ENCODE data around the gene VPS26C. TPM values are rescaled to one million over a fixed set of nuclear protein-coding genes. Genes with fewer than 3 reads are reported as not detected.

Gene VPS26C
- total RNA-seq, 1 donor: 76.6 TPM

GRCh38 chr21:37196847-37197246, 70.3 kb downstream of the VPS26C start:
- H3K4me3 ChIP-seq (ENCODE audit: low read depth, low read length): no peak overlapping the region
- no peak for TF ChIP-seq CTCF (IDR thresholded peaks at IDR 0.05; ENCODE audit: insufficient read depth, low read length)
- no peak for DNase-seq (ENCODE audit: low read depth)

GRCh38 chr21:37195610-37196009, 71.5 kb downstream of the VPS26C start:
- no peak for TF ChIP-seq CTCF (IDR thresholded peaks at IDR 0.05; ENCODE audit: insufficient read depth, low read length)
- DNase-seq (ENCODE audit: low read depth): no peak
- no peak overlapping the region for H3K4me3 ChIP-seq (ENCODE audit: low read depth, low read length)

- no peak for TF ChIP-seq CTCF (IDR thresholded peaks at IDR 0.05; ENCODE audit: insufficient read depth, low read length)
- no peak for DNase-seq (ENCODE audit: low read depth)
- no peak overlapping the region for H3K4me3 ChIP-seq (ENCODE audit: low read depth, low read length)
Observed at GRCh38 chr21:37195059-37195458, 72.1 kb downstream of the VPS26C start.

- DNase-seq (ENCODE audit: low read depth): no peak
- no peak for TF ChIP-seq CTCF (IDR thresholded peaks at IDR 0.05; ENCODE audit: insufficient read depth, low read length)
Observed at GRCh38 chr21:37193676-37194075, 73.5 kb downstream of the VPS26C start.

GRCh38 chr21:37193006-37193405, 74.1 kb downstream of the VPS26C start:
- no peak for TF ChIP-seq CTCF (IDR thresholded peaks at IDR 0.05; ENCODE audit: insufficient read depth, low read length)
- no peak for DNase-seq (ENCODE audit: low read depth)
- no peak overlapping the region for H3K4me3 ChIP-seq (ENCODE audit: low read depth, low read length)

More at GRCh38 chr21:37193676-37194075, 73.5 kb downstream of the VPS26C start:
- no peak overlapping the region for H3K4me3 ChIP-seq (ENCODE audit: low read depth, low read length)

- DNase-seq (ENCODE audit: low read depth): no peak
- H3K4me3 ChIP-seq (ENCODE audit: low read depth, low read length): no peak overlapping the region
- TF ChIP-seq CTCF (IDR thresholded peaks at IDR 0.05; ENCODE audit: insufficient read depth, low read length): no peak
Observed at GRCh38 chr21:37192019-37192418, 75.1 kb downstream of the VPS26C start.

GRCh38 chr21:37188825-37189224, 78.3 kb downstream of the VPS26C start:
- H3K4me3 ChIP-seq (ENCODE audit: low read depth, low read length): no peak overlapping the region
- no peak for TF ChIP-seq CTCF (IDR thresholded peaks at IDR 0.05; ENCODE audit: insufficient read depth, low read length)
- DNase-seq (ENCODE audit: low read depth): no peak
